ENCODE measurements around the gene CCNY. TPM values are rescaled to one million over a fixed set of nuclear protein-coding genes. Genes with fewer than 3 reads are reported as not detected.

Gene CCNY
- total and polyA plus RNA-seq, 2 of the 13 experiments (the other 11 are each of a cell fraction or from before 2014, with no cell fraction given): 48.2 to 54.7 TPM

DNA sequence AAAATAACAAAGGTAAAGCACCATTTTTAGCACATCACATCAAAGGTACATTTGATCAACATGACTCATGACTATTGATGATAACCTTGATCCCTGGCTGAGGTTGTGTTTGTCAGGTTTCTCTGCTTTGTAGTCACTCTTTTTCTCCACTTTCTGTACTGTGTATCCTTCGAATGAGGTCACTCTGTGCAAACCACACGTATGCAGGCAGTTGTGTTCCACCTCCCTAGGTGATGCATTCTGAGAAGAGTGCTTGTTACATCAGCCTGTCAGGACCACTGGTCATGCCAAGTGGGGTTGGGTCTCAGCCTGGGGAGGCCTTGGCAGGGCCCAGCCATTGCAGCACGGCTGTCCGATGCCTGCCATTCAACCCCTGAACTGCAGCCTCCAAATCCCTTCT, 206.0 kb downstream of the CCNY start (continued):
- TF ChIP-seq, protein P1, sequence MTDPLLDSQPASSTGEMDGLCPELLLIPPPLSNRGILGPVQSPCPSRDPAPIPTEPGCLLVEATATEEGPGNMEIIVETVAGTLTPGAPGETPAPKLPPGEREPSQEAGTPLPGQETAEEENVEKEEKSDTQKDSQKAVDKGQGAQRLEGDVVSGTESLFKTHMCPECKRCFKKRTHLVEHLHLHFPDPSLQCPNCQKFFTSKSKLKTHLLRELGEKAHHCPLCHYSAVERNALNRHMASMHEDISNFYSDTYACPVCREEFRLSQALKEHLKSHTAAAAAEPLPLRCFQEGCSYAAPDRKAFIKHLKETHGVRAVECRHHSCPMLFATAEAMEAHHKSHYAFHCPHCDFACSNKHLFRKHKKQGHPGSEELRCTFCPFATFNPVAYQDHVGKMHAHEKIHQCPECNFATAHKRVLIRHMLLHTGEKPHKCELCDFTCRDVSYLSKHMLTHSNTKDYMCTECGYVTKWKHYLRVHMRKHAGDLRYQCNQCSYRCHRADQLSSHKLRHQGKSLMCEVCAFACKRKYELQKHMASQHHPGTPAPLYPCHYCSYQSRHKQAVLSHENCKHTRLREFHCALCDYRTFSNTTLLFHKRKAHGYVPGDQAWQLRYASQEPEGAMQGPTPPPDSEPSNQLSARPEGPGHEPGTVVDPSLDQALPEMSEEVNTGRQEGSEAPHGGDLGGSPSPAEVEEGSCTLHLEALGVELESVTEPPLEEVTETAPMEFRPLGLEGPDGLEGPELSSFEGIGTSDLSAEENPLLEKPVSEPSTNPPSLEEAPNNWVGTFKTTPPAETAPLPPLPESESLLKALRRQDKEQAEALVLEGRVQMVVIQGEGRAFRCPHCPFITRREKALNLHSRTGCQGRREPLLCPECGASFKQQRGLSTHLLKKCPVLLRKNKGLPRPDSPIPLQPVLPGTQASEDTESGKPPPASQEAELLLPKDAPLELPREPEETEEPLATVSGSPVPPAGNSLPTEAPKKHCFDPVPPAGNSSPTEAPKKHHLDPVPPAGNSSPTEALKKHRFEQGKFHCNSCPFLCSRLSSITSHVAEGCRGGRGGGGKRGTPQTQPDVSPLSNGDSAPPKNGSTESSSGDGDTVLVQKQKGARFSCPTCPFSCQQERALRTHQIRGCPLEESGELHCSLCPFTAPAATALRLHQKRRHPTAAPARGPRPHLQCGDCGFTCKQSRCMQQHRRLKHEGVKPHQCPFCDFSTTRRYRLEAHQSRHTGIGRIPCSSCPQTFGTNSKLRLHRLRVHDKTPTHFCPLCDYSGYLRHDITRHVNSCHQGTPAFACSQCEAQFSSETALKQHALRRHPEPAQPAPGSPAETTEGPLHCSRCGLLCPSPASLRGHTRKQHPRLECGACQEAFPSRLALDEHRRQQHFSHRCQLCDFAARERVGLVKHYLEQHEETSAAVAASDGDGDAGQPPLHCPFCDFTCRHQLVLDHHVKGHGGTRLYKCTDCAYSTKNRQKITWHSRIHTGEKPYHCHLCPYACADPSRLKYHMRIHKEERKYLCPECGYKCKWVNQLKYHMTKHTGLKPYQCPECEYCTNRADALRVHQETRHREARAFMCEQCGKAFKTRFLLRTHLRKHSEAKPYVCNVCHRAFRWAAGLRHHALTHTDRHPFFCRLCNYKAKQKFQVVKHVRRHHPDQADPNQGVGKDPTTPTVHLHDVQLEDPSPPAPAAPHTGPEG (CRISPR knock-in tag; IDR thresholded peaks at IDR 0.05): no peak
- TF ChIP-seq, protein P2, sequence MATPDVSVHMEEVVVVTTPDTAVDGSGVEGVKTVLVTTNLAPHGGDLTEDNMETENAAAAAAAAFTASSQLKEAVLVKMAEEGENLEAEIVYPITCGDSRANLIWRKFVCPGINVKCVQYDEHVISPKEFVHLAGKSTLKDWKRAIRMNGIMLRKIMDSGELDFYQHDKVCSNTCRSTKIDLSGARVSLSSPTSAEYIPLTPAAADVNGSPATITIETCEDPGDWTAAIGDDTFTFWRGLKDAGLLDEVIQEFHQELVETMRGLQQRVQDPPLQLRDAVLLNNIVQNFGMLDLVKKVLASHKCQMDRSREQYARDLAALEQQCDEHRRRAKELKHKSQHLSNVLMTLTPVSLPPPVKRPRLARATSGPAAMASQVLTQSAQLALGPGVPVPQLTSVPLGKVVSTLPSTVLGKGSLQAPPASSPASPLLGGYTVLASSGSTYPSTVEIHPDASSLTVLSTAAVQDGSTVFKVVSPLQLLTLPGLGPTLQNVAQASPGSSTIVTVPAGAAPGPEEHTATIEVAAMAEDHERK (CRISPR knock-in tag; IDR thresholded peaks at IDR 0.05; ENCODE audit: low read depth): no peak
- TF ChIP-seq ZNF563 (CRISPR knock-in tag; IDR thresholded peaks at IDR 0.05) (no peak), SIX1 (CRISPR knock-in tag; IDR thresholded peaks at IDR 0.05; ENCODE audit: borderline replicate concordance) (no peak), POLR2AphosphoS2 (IDR thresholded peaks at IDR 0.05; ENCODE audit: low read depth, low read length) (no peak), ZNF501 (CRISPR knock-in tag; IDR thresholded peaks at IDR 0.05) (no peak), ZNF382 (CRISPR knock-in tag; IDR thresholded peaks at IDR 0.05; ENCODE audit: borderline replicate concordance) (no peak), ATF7 (IDR thresholded peaks at IDR 0.05) (peak; percentile 44; the same call in 1 of the 2 replicates), ATF7 (CRISPR knock-in tag; IDR thresholded peaks at IDR 0.05) (no peak), KDM1A (CRISPR knock-in tag; IDR thresholded peaks at IDR 0.05) (no peak), ZFP36 (IDR thresholded peaks at IDR 0.05; ENCODE audit: borderline replicate concordance, low read depth, low read length, partially characterized antibody) (no peak), ELF3 (CRISPR knock-in tag; IDR thresholded peaks at IDR 0.05) (0 out of 2 replicates have a peak, but pooled peaks have one; percentile 30), ZNF383 (CRISPR knock-in tag; IDR thresholded peaks at IDR 0.05; ENCODE audit: borderline replicate concordance) (no peak), ZNF282 (IDR thresholded peaks at IDR 0.05; ENCODE audit: partially characterized antibody) (no peak)
- TF ChIP-seq, protein P3, sequence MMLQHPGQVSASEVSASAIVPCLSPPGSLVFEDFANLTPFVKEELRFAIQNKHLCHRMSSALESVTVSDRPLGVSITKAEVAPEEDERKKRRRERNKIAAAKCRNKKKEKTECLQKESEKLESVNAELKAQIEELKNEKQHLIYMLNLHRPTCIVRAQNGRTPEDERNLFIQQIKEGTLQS (CRISPR knock-in tag; IDR thresholded peaks at IDR 0.05): peak; percentile 59
- TF ChIP-seq, protein P4, sequence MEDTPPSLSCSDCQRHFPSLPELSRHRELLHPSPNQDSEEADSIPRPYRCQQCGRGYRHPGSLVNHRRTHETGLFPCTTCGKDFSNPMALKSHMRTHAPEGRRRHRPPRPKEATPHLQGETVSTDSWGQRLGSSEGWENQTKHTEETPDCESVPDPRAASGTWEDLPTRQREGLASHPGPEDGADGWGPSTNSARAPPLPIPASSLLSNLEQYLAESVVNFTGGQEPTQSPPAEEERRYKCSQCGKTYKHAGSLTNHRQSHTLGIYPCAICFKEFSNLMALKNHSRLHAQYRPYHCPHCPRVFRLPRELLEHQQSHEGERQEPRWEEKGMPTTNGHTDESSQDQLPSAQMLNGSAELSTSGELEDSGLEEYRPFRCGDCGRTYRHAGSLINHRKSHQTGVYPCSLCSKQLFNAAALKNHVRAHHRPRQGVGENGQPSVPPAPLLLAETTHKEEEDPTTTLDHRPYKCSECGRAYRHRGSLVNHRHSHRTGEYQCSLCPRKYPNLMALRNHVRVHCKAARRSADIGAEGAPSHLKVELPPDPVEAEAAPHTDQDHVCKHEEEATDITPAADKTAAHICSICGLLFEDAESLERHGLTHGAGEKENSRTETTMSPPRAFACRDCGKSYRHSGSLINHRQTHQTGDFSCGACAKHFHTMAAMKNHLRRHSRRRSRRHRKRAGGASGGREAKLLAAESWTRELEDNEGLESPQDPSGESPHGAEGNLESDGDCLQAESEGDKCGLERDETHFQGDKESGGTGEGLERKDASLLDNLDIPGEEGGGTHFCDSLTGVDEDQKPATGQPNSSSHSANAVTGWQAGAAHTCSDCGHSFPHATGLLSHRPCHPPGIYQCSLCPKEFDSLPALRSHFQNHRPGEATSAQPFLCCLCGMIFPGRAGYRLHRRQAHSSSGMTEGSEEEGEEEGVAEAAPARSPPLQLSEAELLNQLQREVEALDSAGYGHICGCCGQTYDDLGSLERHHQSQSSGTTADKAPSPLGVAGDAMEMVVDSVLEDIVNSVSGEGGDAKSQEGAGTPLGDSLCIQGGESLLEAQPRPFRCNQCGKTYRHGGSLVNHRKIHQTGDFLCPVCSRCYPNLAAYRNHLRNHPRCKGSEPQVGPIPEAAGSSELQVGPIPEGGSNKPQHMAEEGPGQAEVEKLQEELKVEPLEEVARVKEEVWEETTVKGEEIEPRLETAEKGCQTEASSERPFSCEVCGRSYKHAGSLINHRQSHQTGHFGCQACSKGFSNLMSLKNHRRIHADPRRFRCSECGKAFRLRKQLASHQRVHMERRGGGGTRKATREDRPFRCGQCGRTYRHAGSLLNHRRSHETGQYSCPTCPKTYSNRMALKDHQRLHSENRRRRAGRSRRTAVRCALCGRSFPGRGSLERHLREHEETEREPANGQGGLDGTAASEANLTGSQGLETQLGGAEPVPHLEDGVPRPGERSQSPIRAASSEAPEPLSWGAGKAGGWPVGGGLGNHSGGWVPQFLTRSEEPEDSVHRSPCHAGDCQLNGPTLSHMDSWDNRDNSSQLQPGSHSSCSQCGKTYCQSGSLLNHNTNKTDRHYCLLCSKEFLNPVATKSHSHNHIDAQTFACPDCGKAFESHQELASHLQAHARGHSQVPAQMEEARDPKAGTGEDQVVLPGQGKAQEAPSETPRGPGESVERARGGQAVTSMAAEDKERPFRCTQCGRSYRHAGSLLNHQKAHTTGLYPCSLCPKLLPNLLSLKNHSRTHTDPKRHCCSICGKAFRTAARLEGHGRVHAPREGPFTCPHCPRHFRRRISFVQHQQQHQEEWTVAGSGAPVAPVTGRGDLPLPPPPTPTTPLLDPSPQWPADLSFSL (CRISPR knock-in tag; IDR thresholded peaks at IDR 0.05): no peak

Data from HepG2 (cell line).